H9 (cell line): ENCODE measurements around the gene COX5A. TPM values are rescaled to one million over a fixed set of nuclear protein-coding genes. Genes with fewer than 3 reads are reported as not detected.

Source experiments
- DNase-seq: peaks from one replicate; pipeline ENCODE4 v3.0.0-alpha.2; 2017
- H2AFZ ChIP-seq: one replicate; pipeline ENCODE4 v1.6.1; 2013; ENCODE audit warnings: mild to moderate bottlenecking, low read length, control low read depth, moderate library complexity
- H2AK5ac ChIP-seq: 2 replicates; pipeline ENCODE4 v1.6.1; 2013; ENCODE audit warnings: low read length, control low read depth, mixed read lengths; ENCODE audit not compliant: insufficient read length
- H2BK120ac ChIP-seq: one replicate; pipeline ENCODE4 v1.6.1; 2013; ENCODE audit warnings: low read depth, mild to moderate bottlenecking, low read length, control low read depth, inconsistent platforms; ENCODE audit not compliant: poor library complexity, severe bottlenecking
- H2BK12ac ChIP-seq: 2 replicates; pipeline ENCODE4 v1.6.1; 2013; ENCODE audit warnings: low read length, control low read depth, mixed read lengths, low read depth; ENCODE audit not compliant: insufficient read length
- H2BK15ac ChIP-seq: 2 replicates; pipeline ENCODE4 v1.6.1; 2013; ENCODE audit warnings: low read depth, low read length, control low read depth
- H2BK20ac ChIP-seq: one replicate; pipeline ENCODE4 v1.6.1; 2013; ENCODE audit warnings: low read depth, mild to moderate bottlenecking, low read length, control low read depth, inconsistent platforms; ENCODE audit not compliant: poor library complexity, severe bottlenecking
- H2BK5ac ChIP-seq: 2 replicates; pipeline ENCODE4 v1.6.1; 2013; ENCODE audit warnings: low read length, control low read depth, mixed read lengths; ENCODE audit not compliant: insufficient read length
- H3K14ac ChIP-seq: 2 replicates; pipeline ENCODE4 v1.6.1; 2013; ENCODE audit warnings: low read length, control low read depth; ENCODE audit not compliant: insufficient read depth
- H3K18ac ChIP-seq: 2 replicates; pipeline ENCODE4 v1.6.1; 2013; ENCODE audit warnings: low read depth, mild to moderate bottlenecking, mixed read lengths, low read length, control low read depth; ENCODE audit not compliant: insufficient read length
- H3K23ac ChIP-seq: 2 replicates; pipeline ENCODE4 v1.6.1; 2013; ENCODE audit warnings: low read length, control low read depth, mixed read lengths, low read depth; ENCODE audit not compliant: insufficient read length
- H3K23me2 ChIP-seq: 2 replicates; pipeline ENCODE4 v1.6.1; 2013; ENCODE audit warnings: low read depth, mild to moderate bottlenecking, mixed read lengths, low read length, control low read depth; ENCODE audit not compliant: insufficient read length, poor library complexity, severe bottlenecking
- H3K27ac ChIP-seq: 2 replicates; pipeline ENCODE4 v1.5.1; 2013; ENCODE audit warnings: low read length, control low read depth, mixed read lengths, low read depth; ENCODE audit not compliant: insufficient read length
- H3K27me3 ChIP-seq: 2 replicates; pipeline ENCODE4 v1.6.1; 2013; ENCODE audit warnings: low read length, control low read depth, inconsistent platforms; ENCODE audit not compliant: insufficient read depth
- H3K4ac ChIP-seq: 2 replicates; pipeline ENCODE4 v1.6.1; 2013; ENCODE audit warnings: low read depth, mild to moderate bottlenecking, control low read depth, inconsistent platforms, low read length, moderate library complexity
- H3K4me1 ChIP-seq: 2 replicates; pipeline ENCODE4 v1.6.1; 2013; ENCODE audit warnings: low read length, control low read depth, inconsistent platforms; ENCODE audit not compliant: insufficient read depth
- H3K4me2 ChIP-seq: 2 replicates; pipeline ENCODE4 v1.6.1; 2013; ENCODE audit warnings: low read length, control low read depth, mixed read lengths; ENCODE audit not compliant: insufficient read length, insufficient read depth
- H3K56ac ChIP-seq: 2 replicates; pipeline ENCODE4 v1.6.1; 2013; ENCODE audit warnings: low read depth, mild to moderate bottlenecking, mixed read lengths, low read length, control low read depth; ENCODE audit not compliant: insufficient read length
- H3K79me1 ChIP-seq: 2 replicates; pipeline ENCODE4 v1.6.1; 2013; ENCODE audit warnings: low read depth, mild to moderate bottlenecking, moderate library complexity, low read length, control low read depth, inconsistent platforms; ENCODE audit not compliant: insufficient read depth, poor library complexity, severe bottlenecking
- H3K79me2 ChIP-seq: 2 replicates; pipeline ENCODE4 v1.6.1; 2013; ENCODE audit warnings: low read length, control low read depth, inconsistent platforms; ENCODE audit not compliant: insufficient read depth
- H3K9ac ChIP-seq: 2 replicates; pipeline ENCODE4 v1.6.1; 2013; ENCODE audit warnings: low read length, control low read depth, mixed read lengths; ENCODE audit not compliant: insufficient read length; ENCODE audit errors: extremely low read depth
- H3K9me3 ChIP-seq: one replicate; pipeline ENCODE4 v1.6.1; 2013; ENCODE audit warnings: low read depth, low read length, inconsistent platforms; ENCODE audit not compliant: control insufficient read depth
- H3T11ph ChIP-seq: one replicate; pipeline ENCODE4 v1.6.1; 2013; ENCODE audit warnings: mild to moderate bottlenecking, low read length, control low read depth, inconsistent platforms
- H4K20me1 ChIP-seq: one replicate; pipeline ENCODE4 v1.6.1; 2013; ENCODE audit not compliant: control insufficient read depth, insufficient read length, insufficient read depth
- H4K5ac ChIP-seq: 2 replicates; pipeline ENCODE4 v1.6.1; 2013; ENCODE audit warnings: low read depth, mild to moderate bottlenecking, mixed read lengths, low read length, control low read depth; ENCODE audit not compliant: insufficient read length
- H4K8ac ChIP-seq: replicated peaks from 2 replicates; pipeline ENCODE4 v1.6.1; 2013; ENCODE audit warnings: low read length, control low read depth, mixed read lengths, low read depth; ENCODE audit not compliant: insufficient read length
- H4K91ac ChIP-seq: 2 replicates; pipeline ENCODE4 v1.6.1; 2013; ENCODE audit warnings: low read depth, mild to moderate bottlenecking, moderate library complexity, mixed read lengths, low read length, control low read depth; ENCODE audit not compliant: insufficient read length
- H3K27ac Mint-ChIP-seq, 3 experiments: 2 replicates in 2 of 3; 3 replicates in 1 of 3; pipeline ENCODE4 v1.8.0; 2020 to 2021; ENCODE audit warnings: mixed read lengths in 3 of 3, mild to moderate bottlenecking in 1 of 3, moderate library complexity in 1 of 3
- H3K27me3 Mint-ChIP-seq: 2 replicates; pipeline ENCODE4 v1.8.0; 2021; ENCODE audit warnings: low read depth, mild to moderate bottlenecking, moderate library complexity, mixed read lengths
- H3K36me3 Mint-ChIP-seq, 3 experiments: 2 replicates in 2 of 3; 3 replicates in 1 of 3; pipeline ENCODE4 v1.8.0; 2020 to 2021; ENCODE audit warnings: low read depth in 3 of 3, mixed read lengths in 3 of 3; ENCODE audit not compliant: insufficient read depth in 1 of 3
- H3K4me1 Mint-ChIP-seq, 2 experiments: 2 replicates each; pipeline ENCODE4 v1.8.0; 2020; ENCODE audit warnings: mixed read lengths in 2 of 2
- H3K4me3 Mint-ChIP-seq, 2 experiments: 2 replicates in 1 of 2; 3 replicates in 1 of 2; pipeline ENCODE4 v1.8.0; 2020 to 2021; ENCODE audit warnings: mild to moderate bottlenecking in 2 of 2, mixed read lengths in 2 of 2, moderate library complexity in 1 of 2
- H3K9me3 Mint-ChIP-seq, 2 experiments: 2 replicates in 1 of 2; 3 replicates in 1 of 2; pipeline ENCODE4 v1.8.0; 2020; ENCODE audit warnings: mild to moderate bottlenecking in 2 of 2, mixed read lengths in 2 of 2, moderate library complexity in 1 of 2
- WGBS: extraction: QIAGEN DNeasy Blood & Tissue Kit; methylation state at CpG from one replicate; pipeline ENCODE4 v1.1.7; 2013; ENCODE audit warnings: missing lambda C conversion rate, low lambda C conversion rate, mixed read lengths; ENCODE audit not compliant: insufficient read length; ENCODE audit errors: extremely low coverage; 5-methylcytosine and 5-hydroxymethylcytosine counted together
- total RNA-seq: library from RNA; stranded (reverse); gene quantifications from 2 replicates; pipeline ENCODE4 v1.2.1, GENCODE V29; 2021
- TF ChIP-seq, protein P1 (sequence below): fragments of 200-600 bp; sonication (generic); conservative IDR thresholded peaks from 3 replicates; pipeline ENCODE4 v1.8.0; 2021; ENCODE audit warnings: antibody characterized with exemption, mild to moderate bottlenecking

Gene COX5A
- total RNA-seq, 1 experiment from 2014 or later, result 331 TPM

DNA sequence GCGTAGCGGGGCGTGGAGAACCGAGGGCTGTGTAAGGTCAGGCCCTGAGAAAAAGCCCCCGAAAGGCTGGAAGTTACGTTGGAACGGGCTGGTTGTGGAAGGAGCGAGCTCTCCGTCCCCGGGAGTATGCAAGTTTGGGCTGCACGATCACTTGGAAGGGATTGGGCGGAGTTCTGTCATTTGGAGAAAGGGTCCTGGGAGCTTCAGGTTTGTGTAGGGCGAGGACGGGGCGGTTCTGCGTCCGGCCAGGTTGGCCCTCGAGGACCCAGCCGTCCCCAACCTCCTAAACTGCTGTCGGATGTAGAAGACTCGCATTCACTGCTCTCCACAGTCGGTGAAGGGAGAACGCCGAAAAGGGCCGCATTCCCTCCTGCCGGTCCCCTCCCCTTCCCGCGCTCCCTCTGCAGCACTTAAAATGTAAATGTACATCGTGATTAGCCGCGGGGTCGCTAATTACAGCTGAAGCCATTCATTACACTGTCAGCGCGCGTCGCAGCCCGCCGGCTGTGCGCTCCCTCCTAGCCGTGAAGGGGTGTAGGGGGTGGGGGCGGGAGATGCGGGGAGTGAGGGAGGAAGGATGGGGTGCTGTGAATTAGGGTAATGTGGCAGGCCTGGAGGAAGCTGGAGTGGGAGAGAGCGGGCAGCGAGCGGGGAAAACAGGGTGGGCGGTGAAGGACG lies 21.2 kb upstream of the COX5A start:
- H3K9me3 ChIP-seq, result no peaks in the 10 kb centered on the region
- no peak overlapping the region for H3K27ac ChIP-seq
- no peak overlapping the region for H3K56ac ChIP-seq
- TF ChIP-seq, protein P1, sequence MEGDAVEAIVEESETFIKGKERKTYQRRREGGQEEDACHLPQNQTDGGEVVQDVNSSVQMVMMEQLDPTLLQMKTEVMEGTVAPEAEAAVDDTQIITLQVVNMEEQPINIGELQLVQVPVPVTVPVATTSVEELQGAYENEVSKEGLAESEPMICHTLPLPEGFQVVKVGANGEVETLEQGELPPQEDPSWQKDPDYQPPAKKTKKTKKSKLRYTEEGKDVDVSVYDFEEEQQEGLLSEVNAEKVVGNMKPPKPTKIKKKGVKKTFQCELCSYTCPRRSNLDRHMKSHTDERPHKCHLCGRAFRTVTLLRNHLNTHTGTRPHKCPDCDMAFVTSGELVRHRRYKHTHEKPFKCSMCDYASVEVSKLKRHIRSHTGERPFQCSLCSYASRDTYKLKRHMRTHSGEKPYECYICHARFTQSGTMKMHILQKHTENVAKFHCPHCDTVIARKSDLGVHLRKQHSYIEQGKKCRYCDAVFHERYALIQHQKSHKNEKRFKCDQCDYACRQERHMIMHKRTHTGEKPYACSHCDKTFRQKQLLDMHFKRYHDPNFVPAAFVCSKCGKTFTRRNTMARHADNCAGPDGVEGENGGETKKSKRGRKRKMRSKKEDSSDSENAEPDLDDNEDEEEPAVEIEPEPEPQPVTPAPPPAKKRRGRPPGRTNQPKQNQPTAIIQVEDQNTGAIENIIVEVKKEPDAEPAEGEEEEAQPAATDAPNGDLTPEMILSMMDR, result no peak
- peaks cover 3% of the 10 kb centered on the region; the same call in 1 of the 2 replicates for H3K79me2 ChIP-seq
- H3K14ac ChIP-seq, result no peak overlapping the region
- peaks cover 0 to 2% (median 0%) of the 10 kb centered on the region in 3 experiments; a peak in 2 of 7 replicates for H3K36me3 Mint-ChIP-seq
- H3K79me1 ChIP-seq, result no peaks in the 10 kb centered on the region
- H3K4ac ChIP-seq, result no peak overlapping the region
- H3K27ac Mint-ChIP-seq, result no peak overlapping the region; a peak in 1 of 7 replicates
- H2AK5ac ChIP-seq, result no peak overlapping the region
- no peak overlapping the region for H2BK120ac ChIP-seq
- H2BK12ac ChIP-seq, result no peak overlapping the region
- H2BK15ac ChIP-seq, result no peak overlapping the region
- H3K23ac ChIP-seq, result no peak overlapping the region
- H3K9ac ChIP-seq, result no peak overlapping the region
- peak overlapping the region; percentile 72 for H3K4me2 ChIP-seq
- no CpG with 5 or more reads among the region's 47 CpGs for WGBS
- no peak overlapping the region for H4K8ac ChIP-seq
- peak overlapping the region; percentile 60 to 84 for H3K4me3 Mint-ChIP-seq
- peaks cover 34% of the 10 kb centered on the region for H3K23me2 ChIP-seq
- H4K91ac ChIP-seq, result no peak overlapping the region
- H3K27me3 Mint-ChIP-seq, result peaks cover 87% of the 10 kb centered on the region
- H2AFZ ChIP-seq, result no peak overlapping the region
- H4K5ac ChIP-seq, result no peak overlapping the region
- DNase-seq, result peak; percentile 63
- no peaks in the 10 kb centered on the region for H3K9me3 Mint-ChIP-seq
- H2BK20ac ChIP-seq, result no peak overlapping the region
- no peak overlapping the region for H3K18ac ChIP-seq
- no peaks in the 10 kb centered on the region for H4K20me1 ChIP-seq
- peaks cover 11% of the 10 kb centered on the region; the same call in 1 of the 2 replicates for H3K27me3 ChIP-seq
- H3K4me1 ChIP-seq, result no peaks in the 10 kb centered on the region; the same call in 1 of the 2 replicates
- no peak overlapping the region for H2BK5ac ChIP-seq
- H3T11ph ChIP-seq, result no peak overlapping the region
- peaks cover 22 to 32% of the 10 kb centered on the region in 2 experiments for H3K4me1 Mint-ChIP-seq
